Measurements from ENCODE around the gene FGF12. TPM values are rescaled to one million over a fixed set of nuclear protein-coding genes. Genes with fewer than 3 reads are reported as not detected.

Gene FGF12
- polyA plus RNA-seq, 2 of the 4 experiments (the other 2 are of a cell fraction): 0.63 to 1.1 TPM

DNA sequence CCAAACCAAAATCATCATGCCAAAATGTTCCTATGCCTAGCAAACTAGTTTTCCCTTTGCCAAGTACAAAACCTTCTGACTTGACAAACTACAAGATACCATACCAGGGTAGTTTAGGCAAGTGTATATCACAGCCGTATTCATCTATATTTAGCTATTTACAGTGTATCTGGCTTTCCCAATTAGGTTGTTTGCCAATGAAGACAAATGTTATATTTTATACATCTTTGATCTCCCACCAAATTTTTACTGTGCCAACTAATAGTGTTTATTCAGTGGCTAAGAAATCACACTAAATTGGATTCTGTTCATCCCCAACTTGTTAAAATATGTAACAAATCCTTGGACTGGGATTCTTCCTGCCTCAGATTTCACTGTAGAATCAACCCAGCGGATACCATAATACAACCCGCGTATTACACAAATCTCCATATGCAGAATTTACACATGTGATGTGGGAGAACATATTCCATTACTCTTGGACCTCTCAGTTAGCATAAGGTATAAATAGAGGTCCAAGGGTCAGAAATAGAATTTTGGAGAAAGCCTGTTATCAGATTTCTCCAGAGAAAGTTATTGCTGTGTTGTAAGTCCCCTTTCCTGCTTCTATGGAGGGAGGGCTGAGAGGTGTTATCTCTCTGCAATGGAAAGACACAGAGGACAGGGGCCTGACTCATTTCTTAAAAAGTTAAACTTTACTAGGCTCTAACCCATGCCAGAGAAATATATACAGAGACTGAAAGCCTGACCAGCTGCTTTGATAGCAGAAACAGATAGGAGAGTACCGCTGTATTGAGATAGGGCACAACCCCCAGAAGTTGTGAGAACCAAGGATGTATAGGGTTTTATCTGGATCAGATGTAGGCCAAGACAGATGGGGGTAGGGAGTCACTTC, 467.0 kb downstream of the FGF12 start:
- TF ChIP-seq, protein P1, sequence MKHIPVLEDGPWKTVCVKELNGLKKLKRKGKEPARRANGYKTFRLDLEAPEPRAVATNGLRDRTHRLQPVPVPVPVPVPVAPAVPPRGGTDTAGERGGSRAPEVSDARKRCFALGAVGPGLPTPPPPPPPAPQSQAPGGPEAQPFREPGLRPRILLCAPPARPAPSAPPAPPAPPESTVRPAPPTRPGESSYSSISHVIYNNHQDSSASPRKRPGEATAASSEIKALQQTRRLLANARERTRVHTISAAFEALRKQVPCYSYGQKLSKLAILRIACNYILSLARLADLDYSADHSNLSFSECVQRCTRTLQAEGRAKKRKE (CRISPR knock-in tag; IDR thresholded peaks at IDR 0.05; ENCODE audit: low read depth): no peak
- TF ChIP-seq ZNF302 (CRISPR knock-in tag; IDR thresholded peaks at IDR 0.05): no peak
- no peak for TF ChIP-seq MAX (IDR thresholded peaks at IDR 0.05)
- TF ChIP-seq RAD21 (conservative IDR thresholded peaks at IDR 0.05 in 1 of 2, IDR thresholded peaks at IDR 0.05 in 1 of 2): no peak
- TF ChIP-seq, protein P2, sequence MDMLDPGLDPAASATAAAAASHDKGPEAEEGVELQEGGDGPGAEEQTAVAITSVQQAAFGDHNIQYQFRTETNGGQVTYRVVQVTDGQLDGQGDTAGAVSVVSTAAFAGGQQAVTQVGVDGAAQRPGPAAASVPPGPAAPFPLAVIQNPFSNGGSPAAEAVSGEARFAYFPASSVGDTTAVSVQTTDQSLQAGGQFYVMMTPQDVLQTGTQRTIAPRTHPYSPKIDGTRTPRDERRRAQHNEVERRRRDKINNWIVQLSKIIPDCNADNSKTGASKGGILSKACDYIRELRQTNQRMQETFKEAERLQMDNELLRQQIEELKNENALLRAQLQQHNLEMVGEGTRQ (IDR thresholded peaks at IDR 0.05): no peak
- TF ChIP-seq CBX8 (IDR thresholded peaks at IDR 0.05): no peak
- TF ChIP-seq HOXB13 (CRISPR knock-in tag; IDR thresholded peaks at IDR 0.05; ENCODE audit: low read depth): no peak
- TF ChIP-seq, protein P3, sequence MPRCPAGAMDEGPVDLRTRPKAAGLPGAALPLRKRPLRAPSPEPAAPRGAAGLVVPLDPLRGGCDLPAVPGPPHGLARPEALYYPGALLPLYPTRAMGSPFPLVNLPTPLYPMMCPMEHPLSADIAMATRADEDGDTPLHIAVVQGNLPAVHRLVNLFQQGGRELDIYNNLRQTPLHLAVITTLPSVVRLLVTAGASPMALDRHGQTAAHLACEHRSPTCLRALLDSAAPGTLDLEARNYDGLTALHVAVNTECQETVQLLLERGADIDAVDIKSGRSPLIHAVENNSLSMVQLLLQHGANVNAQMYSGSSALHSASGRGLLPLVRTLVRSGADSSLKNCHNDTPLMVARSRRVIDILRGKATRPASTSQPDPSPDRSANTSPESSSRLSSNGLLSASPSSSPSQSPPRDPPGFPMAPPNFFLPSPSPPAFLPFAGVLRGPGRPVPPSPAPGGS (IDR thresholded peaks at IDR 0.05): no peak
- TF ChIP-seq PBX3 (IDR thresholded peaks at IDR 0.05): no peak
- no peak for TF ChIP-seq TP53 (CRISPR knock-in tag; IDR thresholded peaks at IDR 0.05)
- no peak for TF ChIP-seq ESRRA (IDR thresholded peaks at IDR 0.05; ENCODE audit: borderline replicate concordance, low read length)
- no peak for TF ChIP-seq NR3C1 (IDR thresholded peaks at IDR 0.05)
- no peak for TF ChIP-seq RFX5 (IDR thresholded peaks at IDR 0.05)
- no peak for TF ChIP-seq GATA3 (IDR thresholded peaks at IDR 0.05; ENCODE audit: borderline replicate concordance)
- TF ChIP-seq CBX2 (IDR thresholded peaks at IDR 0.05; ENCODE audit: borderline replicate concordance, low read depth): no peak
- TF ChIP-seq EP300 (IDR thresholded peaks at IDR 0.05): no peak
- no peak for ATAC-seq
- Histone ChIP-seq H3K9me3 (no peaks in the 10 kb centered on the region), H3K4me2 (no peak overlapping the region), H3K27ac (no peak overlapping the region), H3K4me3 (no peak overlapping the region), H3K4me1 (no peaks in the 10 kb centered on the region)
- no peak for FAIRE-seq
- ChIA-PET CTCF (interaction anchor here (0.6 to 1.4 kb wide), 2 partner anchors 184 to 750 kb away, joined by 3 read pairs; no protein-coding TSS in a partner anchor), POLR2A (no interaction called here)
- DNase-seq (ENCODE audit: low read depth in 1 of 2, low spot score in 1 of 2): no peak
- 65% methylated on average over 5 of the region's 5 CpGs for WGBS (ENCODE audit: missing lambda C conversion rate)

- H3K4me1 ChIP-seq: no peaks in the 10 kb centered on the region
- ChIA-PET POLR2A (no interaction called here), CTCF (interaction anchor here (1.4 kb wide), 1 partner anchor 185 kb away, joined by 3 read pairs; no protein-coding TSS in a partner anchor)
- FAIRE-seq: no peak
- H3K4me3 ChIP-seq: no peak overlapping the region
- ATAC-seq: no peak
- no peak for DNase-seq (ENCODE audit: low read depth in 1 of 2, low spot score in 1 of 2)
- no peaks in the 10 kb centered on the region for H3K9me3 ChIP-seq
- TF ChIP-seq HOXB13 (CRISPR knock-in tag; IDR thresholded peaks at IDR 0.05; ENCODE audit: low read depth): no peak
- TF ChIP-seq ESRRA (IDR thresholded peaks at IDR 0.05; ENCODE audit: borderline replicate concordance, low read length): no peak
- TF ChIP-seq, protein P3 (IDR thresholded peaks at IDR 0.05): no peak
- no peak overlapping the region for H3K27ac ChIP-seq
- 3% methylated on average over 3 of the region's 3 CpGs for whole genome bisulfite sequencing (ENCODE audit: missing lambda C conversion rate)
- H3K4me2 ChIP-seq: no peak overlapping the region
These were observed 467.7 kb downstream of the FGF12 start for GRCh38 chr3:192259661-192260060.

All from A549 (cell line).